Measurements from ENCODE around the gene HES3.
"Not testable (repeated sequence)": the region's sequence is repeated elsewhere in the genome, so short reads cannot be mapped to it uniquely, and the experiment has no call there.

Gene HES3

DNA sequence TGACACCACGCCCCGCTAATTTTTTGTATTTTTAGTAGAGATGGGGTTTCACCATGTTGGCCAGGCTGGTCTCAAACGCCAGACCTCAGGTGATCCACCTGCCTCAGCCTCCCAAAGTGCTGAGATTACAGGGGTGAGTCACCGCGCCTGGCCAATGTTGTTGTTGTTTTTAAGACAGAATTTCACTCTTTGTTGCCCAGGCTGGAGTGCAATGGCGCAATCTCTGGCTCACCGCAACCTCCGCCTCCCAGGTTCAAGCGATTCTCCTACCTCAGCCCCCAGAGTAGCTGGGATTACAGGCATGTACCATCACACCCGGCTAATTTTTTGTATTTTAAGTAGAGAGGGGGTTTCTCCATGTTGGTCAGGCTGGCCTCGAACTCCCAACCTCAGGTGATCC lies 24.3 kb upstream of the HES3 start:
- not testable (repeated sequence) for DNase-seq (ENCODE audit: low read depth, low spot score)

DNA sequence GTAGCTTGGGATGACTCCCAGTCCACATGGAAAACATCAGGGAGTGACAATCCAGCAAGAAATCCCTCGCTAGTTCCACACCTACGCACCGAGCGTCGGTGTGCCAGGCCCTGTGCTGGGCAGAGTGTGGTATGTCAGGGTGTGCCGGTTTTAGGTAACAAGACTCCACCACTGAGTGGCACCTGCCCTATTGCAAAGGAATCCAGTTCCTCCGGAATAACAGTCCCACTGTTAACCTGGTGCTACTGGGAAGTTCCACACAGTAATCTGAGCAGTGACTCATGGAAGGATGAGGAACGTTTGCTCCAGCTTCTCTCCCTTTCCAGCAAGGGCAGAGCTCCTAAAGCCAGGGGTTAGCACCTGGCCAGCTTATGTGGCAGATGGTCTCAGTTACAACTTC lies 23.7 kb upstream of the HES3 start:
- DNase-seq (ENCODE audit: low read depth, low spot score): no peak

DNA sequence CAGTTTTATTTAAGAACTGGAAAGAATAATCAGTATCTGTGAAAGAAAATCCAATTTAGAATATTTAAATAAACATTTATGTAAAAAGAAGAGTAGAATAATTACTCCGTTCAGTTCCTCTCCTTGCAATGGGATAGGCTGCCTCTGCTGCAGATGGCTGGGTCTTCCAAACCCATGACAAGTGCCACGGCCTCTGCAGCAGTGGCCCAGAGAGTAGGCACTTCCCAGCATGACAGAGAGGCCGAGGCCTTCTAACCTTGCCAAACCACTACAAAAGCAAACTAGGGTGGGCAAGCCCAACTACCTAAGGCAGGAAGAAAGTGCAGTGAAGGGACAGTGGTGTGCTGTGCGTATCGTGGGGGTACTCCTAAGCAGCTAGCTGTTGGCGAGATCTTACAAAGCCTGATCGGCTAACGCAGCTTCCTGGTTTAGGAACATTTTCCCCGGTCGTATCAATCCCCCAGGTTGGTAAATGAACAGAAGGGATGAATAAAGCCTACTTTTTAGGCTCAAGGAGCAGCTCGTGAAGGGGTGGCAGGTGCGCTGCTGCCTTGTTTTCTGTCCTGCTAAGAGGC lies 22.7 kb upstream of the HES3 start:
- no peak for DNase-seq (ENCODE audit: low read depth, low spot score)

DNA sequence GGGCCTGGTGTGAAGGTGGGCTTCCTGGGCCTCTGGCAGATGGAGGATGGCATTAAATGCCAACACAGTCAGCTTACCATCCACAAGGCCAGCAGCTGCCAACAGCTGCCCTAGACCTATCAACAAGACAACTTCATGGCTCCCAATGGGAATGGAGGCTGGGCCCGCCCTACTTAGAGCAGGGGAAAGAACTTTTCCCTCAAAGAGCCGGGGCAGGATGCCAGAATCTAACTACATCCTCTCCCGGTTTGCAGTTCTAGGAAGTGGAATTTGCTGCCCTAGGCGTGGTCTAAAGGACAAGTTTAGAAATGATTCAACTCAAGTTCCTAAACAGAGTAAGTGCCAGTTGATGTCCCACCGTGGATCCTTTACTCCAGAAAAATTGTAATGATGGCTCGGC lies 21.3 kb upstream of the HES3 start:
- DNase-seq (ENCODE audit: low read depth, low spot score): no peak

DNA sequence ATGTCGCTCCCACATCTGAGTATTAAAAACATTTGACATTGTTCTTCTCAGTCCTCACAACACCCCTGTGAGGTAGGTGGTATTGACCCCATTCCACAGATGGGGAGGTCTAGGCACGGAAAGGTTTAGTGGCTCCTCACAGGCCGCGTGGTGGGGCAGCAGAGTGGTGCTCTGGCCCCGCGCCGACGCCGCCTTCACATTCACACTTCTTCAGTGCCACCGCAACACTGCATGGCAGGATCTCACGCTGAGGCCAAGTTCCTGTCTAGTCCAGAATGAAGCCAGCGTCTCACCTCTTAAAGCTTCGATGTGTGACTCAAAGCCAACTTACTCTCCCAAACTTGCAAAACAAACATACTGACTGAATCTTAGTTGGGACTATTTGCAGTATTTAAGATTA lies 20.4 kb upstream of the HES3 start:
- no peak for DNase-seq (ENCODE audit: low read depth, low spot score)

DNA sequence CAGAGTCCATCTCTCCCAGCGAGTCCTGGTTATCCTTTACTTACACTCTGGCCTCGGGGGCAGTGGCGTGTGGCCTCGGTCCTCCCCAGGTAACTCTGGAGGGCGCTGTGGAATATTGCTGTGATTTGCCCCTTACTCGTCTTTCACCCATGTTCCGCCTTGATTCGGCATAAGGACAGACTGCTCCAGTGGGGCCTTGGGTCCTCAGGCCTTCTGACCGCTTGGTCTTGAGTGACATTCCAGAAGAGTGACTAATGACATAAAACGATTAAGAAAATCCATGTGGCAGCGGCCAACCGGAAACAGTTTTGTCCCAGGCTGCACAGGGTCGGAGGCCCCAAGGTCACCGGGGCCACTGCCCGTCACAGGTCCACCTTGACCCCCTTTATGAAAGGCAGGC lies 19.3 kb upstream of the HES3 start:
- DNase-seq (ENCODE audit: low read depth, low spot score): no peak

DNA sequence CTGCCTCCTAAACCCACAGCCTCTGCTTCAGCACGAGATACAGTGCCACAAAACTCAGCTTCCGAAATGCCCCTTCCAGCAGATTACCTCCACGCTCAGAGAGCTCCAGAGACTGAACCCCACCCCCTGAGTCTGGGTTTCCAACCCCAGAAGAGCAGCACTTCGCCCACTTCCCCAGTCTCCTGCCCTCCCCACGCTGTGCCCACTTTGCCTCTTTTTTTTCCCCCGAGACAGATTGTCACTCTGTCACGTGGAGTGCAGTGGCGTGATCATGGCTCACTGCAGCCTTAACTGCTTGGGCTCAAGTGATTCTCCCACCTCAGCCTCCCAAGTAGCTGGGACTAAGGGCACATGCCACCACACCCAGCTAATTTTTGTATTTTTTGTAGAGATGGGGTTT lies 18.3 kb upstream of the HES3 start:
- no peak for DNase-seq (ENCODE audit: low read depth, low spot score)

DNA sequence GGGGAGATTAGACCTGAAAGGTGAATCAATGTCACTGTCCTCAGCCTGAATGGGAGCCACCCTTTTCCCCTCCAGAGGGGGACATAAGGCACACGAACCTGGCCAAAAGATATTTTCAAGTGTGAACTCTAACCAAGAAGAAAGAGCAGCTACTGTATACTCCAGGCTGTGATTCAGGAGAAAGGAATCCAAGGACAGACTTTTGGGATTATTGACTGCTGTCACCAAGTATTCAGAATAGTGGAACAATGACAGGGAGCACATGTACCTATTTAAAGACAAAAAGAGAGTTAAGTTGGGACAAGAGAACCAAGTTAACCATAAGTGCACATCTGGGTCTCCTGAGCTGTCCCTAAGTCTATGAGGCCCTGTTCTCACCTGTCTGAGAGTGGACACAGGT lies 10.6 kb upstream of the HES3 start:
- DNase-seq (ENCODE audit: low read depth, low spot score): no peak

DNA sequence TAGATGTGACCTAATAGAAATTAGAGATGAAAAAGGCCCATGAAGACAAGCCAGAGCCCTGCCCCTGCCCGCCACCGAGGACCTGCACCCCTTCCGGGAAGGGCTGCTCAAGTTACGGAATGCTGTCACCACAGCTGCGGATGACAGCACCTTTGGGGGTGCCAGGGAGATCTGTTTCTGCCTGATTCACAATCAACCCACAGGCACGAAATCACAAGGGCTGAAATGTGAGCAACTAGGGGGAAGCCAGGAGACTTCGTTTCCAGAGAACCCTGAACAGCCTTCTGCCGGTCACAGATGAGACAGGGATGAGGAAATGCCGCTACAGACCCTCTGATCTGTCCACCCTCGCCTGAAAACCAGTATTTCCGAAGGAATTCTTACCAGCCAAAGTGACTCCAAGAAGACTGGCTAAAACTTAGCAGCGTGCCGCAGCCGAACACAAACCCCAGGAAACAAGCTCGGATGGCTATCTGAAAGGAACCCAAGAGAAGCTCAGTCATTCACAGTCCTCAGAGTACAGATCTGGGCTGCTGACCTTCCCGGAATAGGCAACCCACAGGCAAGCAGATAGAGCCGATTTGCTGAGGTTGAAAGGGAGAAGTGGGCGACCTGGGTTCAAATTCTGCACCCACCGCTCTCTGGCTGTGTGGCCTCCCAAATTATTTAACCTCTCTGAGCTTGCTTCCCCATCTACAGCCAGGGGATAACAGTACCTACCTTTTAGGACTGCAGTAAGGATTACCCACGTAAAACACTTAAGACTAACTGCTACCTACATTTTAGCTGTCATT lies 9.3 kb upstream of the HES3 start:
- DNase-seq (ENCODE audit: low read depth, low spot score): no peak

DNA sequence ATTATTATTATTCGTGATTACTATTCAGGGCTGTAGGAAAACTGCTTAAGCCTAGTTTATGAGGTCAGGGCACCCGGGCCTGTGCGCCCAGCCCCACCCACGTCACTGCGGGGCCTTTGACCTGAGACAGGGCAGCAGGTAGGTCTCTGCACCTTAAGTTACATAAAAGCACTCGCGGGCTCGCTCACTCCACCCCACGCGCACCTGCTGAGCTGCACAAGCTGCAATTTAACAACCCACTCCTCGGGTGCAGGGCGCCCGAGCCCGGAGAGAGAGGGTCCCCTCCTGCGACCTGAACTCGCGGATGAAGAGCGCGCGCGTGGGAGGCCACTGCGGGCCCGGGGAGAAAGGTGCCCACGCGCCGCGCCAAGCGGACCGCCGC lies 8.7 kb upstream of the HES3 start:
- DNase-seq (ENCODE audit: low read depth, low spot score): no peak

DNA sequence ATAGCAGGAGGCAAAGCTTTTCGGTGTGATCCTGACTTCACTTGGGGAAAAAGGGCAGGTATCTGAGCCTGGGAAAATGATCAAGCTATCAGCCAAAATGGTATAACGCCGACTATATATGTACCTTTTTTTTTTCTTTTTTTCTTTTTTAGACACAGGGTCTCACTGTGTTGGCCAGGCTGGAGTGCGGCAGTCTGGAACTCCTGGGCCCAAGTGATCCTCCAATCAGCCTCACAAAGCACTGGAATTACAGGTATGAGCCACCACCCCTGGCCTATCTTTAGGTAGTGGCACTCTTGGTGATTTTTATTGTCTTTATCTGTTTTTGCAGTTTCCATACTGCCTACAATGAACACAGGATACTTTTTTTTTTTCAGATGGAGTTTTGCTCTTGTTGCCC lies 6.9 kb upstream of the HES3 start:
- DNase-seq (ENCODE audit: low read depth, low spot score): no peak

DNA sequence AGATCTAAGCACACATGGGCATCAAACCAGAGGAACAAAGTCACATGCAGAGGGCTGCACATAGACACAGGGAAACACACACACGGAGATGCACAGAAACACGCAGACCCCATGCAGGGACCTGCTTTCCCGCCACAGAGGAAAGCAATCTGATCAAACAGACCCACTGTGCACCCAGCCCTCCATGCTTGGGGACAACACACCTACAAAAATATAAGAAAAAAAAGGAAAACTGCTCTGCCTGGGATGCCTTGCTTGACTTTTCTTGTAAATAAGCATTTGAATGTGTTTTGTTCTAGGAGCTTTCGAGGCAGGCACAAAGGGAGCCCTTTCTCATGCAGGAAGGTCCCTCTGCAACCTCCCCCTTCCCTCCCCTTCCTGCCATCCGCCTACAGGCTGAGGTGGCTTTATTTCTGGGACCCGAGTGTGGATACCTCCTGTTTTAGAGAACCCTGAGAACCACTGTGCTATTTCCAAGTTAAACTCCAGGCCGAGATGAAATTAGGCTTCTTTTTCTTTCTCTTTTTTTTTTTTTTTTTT lies 4.7 kb upstream of the HES3 start:
- no peak for DNase-seq (ENCODE audit: low read depth, low spot score)

DNA sequence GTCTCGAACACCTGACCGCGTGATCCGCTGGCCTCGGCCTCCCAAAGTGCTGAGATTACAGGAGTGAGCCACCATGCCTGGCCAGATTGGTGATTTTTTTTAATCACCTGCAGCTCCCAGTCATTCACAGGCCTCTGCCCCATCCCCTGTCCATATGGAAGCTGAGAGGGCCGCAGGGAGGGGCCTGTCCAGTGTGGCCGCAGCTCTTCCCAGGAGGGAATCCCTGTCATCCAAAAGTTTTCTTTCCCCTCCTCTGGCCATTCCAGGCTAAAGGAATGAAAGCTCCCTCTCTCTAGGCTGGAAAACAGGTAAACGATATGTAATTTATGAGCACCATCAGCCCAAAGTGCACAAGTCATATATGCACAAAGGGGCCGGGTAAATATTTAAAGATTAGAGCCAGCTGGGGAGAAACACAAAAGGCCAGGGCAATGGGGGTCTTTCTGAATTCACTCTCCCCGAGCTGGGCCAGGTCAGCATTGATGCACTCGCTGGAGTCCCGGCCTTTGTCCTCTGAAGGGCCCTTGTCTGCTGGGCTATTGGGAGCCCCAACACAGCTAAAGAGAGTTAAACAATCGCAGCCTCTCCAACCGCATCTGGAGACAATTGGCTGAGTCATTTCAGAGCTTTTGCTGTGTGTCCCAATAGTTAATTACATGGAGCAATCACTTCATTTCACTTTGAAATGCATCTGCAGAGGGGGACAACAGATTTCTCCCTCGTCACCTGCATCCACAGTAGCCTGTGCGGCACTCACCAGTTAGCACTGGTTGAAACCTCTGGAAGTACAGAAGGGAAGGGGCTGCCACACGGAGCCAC lies 3.8 kb upstream of the HES3 start:
- no peak for DNase-seq (ENCODE audit: low read depth, low spot score)

DNA sequence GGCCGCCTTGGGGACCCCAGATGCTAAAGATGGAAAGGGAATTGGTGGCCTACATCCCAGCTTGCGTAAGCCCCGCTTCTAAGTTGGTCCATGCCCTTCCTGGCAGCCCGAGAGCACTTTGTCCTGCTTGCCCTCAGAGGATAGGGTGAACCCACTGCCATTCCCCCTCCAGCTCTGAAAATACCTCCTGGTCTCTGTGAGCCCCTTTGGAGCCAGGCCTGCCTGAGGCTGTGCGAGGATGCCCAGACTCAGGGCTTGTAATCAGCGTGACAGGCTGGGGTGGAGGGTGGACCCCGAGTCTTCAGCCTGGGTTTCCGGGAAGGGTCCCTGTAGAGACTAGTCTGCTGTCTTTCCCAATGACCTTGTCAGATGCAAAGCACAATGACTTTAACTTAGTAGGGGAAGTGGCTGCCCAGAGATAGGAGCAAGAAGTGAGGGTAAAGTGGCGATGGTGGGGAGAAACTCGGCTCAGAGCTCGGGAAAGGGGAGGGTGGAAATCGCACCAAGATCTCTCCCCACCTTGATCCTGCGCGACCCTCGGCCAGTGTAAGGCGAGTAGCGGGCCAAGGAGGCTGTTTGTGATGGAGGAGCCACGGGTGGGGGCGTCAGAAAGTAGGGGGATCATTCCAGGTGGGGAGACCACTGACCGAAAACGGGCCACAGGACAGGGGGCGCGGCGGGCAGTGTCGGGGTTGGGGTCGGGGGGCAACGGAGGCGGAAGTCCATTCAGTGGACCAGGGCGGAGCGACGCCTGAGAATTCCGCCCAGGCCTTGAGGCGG lies 2.7 kb upstream of the HES3 start:
- no peak for DNase-seq (ENCODE audit: low read depth, low spot score)

DNA sequence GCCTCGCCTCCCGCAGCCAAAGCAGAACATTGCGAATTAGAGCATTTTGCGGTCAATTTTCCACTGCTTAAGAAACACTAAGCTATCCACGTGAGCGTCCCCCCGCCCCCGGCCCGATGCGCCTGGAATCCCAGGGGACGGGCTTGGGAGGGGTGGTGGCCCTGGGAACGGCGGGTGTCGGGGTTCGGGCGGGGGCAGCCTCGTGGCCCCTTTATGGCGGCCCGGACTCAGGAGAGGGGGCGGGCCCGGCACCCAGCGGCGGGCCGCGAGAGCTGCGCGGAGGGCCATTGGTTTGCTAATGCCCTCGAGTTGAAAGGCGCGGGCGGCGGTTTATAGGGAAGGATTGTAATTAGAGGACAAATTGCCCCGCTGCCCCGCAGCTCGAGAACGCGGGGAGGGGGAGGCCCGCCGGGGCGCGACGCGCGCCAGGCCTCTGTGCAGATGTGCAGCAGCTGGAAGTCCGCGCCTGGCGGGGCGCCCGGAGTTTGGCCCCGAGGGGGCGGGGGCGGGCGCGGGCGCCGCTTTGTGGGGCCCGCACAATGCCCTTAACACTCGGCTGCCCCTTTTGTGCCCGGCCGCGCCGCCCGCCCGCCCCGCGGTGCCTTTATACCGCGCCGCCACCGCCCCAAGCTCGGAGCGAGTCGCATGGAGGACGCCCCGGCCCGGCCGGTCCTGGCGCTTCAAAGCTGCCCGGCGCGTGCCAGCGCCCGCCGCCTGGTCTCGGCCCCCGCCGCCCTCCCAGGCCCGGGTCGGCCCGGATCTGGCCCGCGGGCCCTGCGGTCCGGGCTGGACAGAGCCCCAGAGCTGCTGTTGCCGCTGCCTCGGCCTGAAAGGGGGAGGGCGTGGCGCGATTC lies 1.9 kb upstream of the HES3 start:
- no peak for DNase-seq (ENCODE audit: low read depth, low spot score)

DNA sequence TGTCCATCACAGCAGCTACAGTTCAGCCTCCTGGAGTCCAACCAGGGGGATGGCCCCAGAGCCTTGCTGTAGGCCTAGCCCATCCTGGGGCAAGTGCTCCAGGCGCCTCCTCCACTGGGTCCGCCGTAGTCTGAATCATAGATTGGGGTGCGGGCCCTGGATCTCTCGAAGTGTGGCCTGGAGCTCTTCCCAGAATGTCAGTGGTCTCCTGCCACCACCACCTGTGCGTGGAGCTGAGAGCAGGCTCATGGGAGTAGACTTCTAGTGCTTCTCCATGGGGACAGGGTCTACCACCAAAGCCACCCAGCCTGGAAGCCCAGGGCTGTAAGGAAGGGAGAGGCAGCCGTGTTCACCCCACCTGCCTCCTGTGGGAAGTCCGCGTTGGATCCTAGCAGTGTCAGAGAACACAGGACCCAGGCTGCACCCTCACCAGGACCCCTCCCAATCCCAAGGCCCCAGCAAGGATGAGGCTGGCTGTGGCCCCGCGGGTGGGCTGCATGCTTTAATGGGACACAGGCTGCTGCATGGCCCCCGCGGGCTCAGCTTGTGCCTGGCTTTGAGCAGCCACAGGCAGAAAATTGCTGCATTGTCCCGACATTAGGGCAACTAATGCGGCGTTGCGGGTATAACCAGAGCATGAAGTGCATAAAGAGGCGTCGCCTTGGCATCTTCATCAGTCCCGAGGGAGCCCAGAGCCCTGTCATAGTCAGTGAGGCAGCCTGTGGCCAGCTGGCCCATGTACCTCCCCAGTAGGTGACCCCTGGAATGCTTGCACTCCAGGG lies 735 bp upstream of the HES3 start:
- DNase-seq (ENCODE audit: low read depth, low spot score): no peak

DNA sequence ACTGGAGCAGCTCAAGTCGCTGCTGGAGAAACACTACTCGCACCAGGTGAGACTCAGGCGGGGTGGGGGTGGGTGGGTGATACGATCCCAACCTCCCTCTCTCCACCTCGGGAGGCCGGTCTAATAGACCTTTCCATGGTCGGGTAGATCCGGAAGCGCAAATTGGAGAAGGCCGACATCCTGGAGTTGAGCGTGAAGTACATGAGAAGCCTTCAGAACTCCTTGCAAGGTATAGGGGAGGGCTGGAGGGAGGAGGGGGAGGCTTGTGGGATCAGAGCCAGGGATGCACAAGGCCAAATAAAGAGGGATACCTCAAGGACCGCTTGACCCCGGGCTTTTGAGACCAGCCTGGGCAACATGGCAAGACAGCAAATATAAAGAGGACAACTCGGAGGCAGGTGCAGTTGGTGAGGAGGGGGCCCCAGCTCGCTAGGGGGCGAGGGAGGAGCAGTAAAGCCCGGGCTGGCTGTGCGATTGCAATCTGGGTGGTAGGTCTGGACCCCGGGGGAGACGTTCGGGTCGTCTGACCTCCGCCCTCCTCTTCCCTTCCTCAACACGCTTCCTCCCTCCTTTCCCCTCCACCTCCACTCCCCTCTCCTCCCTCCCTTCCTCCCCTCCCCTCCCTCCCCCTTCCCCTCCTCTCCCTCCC lies 546 bp downstream of the HES3 start:
- DNase-seq (ENCODE audit: low read depth, low spot score): no peak

DNA sequence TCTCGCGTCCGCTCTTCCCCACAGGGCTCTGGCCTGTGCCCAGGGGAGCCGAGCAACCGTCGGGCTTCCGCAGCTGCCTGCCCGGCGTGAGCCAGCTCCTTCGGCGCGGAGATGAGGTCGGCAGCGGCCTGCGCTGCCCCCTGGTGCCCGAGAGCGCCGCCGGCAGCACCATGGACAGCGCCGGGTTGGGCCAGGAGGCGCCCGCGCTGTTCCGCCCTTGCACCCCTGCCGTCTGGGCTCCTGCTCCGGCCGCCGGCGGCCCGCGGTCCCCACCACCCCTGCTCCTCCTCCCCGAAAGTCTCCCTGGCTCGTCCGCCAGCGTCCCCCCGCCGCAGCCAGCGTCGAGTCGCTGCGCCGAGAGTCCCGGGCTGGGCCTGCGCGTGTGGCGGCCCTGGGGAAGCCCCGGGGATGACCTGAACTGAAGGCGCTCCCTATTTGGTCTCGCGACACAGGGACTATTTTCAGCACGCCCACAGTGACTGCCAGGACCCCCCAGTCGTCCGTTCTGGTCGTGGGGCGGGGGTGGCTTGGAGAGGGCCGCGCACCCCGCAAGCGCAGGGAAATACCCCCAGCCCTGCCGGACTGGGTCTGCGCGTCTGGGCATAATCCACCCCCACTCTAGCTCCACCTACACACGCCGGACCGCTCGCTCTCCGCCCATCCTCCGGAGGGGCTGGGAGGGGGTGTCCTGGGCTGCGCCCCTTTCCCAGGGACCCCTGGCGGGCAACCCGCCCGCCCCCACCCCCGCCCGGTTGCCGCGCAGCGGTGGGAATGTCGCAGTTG lies 1.3 kb downstream of the HES3 start:
- peak; percentile 48 for DNase-seq (ENCODE audit: low read depth, low spot score)
